GM18520 (cell line): ENCODE data around the gene ACTL7A.
"Not testable (repeated sequence)": the region's sequence is repeated elsewhere in the genome, so short reads cannot be mapped to it uniquely, and the experiment has no call there.

Experiments
- ATAC-seq: cut with Tn5 transposase; IDR thresholded peaks from one replicate; pipeline ENCODE4 v1.9.1; 2021; ENCODE audit not compliant: unreplicated experiment

Gene ACTL7A

DNA sequence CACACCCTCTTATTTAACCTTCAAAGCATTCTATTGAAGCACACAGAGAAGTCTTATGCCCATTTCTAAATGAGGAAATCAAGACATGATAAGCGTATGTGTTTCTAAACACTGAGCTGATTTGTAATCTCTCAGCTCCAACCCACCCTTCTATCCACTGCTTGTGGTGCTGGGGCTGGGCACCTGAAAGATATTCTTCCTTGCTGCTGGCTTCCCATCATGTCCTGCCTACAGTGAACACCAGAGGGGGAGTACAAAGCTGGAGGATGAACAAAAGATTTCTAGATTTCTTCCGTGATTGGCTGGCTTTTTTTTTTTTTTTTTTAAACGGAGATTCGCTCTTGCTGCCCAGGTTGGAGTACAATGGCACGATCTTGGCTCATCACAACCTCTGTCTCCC lies 14.4 kb downstream of the ACTL7A start:
- ATAC-seq = no peak

DNA sequence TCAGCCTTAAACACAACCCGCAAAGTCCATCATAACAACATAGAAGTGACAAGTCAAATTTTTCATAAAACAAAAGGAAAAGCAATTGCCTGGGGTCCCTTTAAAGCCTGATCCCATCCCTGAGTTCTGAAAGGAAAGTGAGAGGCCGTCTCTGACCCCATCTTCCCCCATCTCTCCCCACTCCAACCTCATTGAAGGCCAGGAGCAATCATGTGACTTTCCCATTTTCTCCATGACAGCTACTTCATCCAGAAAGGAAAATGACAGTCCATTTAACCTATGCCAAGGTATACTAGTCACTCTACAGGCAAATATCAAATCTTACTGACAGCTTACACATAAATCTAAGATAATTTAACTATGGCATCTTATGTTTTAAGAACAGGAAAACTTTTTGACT lies 15.5 kb downstream of the ACTL7A start:
- no peak for ATAC-seq

DNA sequence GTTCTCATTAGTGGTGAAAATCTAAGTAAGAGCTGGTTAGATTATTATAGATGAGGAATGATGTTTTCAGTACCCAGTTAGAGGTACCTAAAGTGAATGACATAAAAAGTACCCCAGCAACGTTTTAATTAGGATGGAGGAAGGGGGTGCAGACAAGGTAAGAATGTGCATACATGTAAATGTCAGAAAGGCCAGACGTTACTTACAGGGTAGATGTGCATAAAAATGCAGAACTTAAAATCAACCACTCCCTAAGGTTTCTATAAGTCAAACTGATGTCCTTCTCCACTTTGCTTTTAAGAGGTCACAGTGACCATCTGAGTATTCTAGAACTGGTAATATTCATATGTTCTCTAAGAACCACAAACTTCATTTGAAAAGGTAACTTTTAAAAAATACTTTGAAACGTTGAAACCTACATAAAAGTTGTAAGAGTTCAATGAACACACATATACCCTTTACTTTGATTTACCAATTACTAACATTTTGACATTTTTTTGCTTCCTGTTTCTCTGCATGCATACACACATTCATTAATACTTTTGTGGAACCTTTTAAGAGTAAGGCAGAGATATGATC lies 18.8 kb downstream of the ACTL7A start:
- ATAC-seq = no peak

DNA sequence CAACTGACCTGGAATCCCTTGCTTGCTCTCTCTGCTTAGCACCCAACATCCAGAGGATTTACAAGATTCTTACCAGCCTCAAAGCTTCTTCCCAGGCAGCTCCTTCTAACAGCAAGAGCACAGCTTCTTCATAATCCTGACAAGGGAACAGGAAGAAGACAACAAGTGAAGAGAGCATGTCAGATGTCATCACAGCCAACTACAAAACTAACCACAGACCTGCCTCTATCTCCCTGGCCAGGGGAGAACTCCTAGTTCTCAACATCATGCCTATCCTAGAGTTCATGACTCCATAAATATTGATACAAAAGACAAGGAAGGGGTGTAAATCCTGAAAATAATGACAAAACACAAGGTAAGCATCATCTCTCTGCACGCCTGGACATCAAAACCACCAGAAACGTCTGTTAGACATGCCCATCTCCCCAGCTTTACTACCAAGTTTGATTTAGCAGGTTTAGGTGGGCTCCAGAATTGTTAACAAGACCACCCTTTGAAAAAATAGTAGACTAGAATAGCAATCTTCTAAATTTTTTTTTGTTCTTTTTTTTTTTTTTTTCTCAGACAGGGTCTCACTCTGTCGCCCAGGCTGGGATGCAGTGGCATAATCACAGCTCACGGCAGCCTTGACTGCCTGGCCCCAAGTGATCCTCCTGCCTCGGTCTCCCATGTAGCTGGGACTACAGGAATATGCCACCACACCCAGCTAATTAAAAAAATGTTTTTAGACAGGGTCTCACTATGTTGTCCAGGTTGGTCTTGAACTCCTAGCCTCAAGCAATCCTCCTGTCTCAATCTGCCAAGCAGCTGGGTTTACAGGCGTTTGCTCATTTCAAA lies 20.2 kb downstream of the ACTL7A start:
- ATAC-seq = no peak

DNA sequence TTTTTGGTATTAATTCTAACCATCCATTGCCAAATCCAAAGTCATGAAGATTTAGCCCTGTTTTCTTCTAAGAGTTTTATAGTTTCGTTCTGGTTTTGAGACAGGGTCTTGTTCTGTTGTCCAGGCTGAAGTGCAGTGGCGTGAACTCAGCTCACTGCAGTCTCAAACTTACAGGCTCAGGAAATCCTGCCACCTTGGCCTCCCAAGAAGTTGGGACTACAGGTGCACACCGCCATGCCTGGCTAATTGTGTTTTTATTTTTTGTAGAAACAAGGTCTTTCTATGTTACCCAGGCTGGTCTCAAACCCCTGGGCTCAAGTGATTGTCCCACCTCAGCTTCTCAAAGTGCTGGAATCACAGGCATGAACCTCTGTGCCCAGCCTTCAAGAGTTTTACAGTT lies 21.0 kb downstream of the ACTL7A start:
- ATAC-seq = no peak

- ATAC-seq = no peak
These were observed 22.6 kb downstream of the ACTL7A start for GRCh38 chr9:108884701-108885100.

- peak; percentile 98 for ATAC-seq
These were observed 23.7 kb downstream of the ACTL7A start for GRCh38 chr9:108885643-108886348.

- not testable (repeated sequence) for ATAC-seq
These were observed 24.7 kb downstream of the ACTL7A start for GRCh38 chr9:108886594-108887271.

- ATAC-seq = no peak
These were observed 27.6 kb downstream of the ACTL7A start for GRCh38 chr9:108889649-108890067.

DNA sequence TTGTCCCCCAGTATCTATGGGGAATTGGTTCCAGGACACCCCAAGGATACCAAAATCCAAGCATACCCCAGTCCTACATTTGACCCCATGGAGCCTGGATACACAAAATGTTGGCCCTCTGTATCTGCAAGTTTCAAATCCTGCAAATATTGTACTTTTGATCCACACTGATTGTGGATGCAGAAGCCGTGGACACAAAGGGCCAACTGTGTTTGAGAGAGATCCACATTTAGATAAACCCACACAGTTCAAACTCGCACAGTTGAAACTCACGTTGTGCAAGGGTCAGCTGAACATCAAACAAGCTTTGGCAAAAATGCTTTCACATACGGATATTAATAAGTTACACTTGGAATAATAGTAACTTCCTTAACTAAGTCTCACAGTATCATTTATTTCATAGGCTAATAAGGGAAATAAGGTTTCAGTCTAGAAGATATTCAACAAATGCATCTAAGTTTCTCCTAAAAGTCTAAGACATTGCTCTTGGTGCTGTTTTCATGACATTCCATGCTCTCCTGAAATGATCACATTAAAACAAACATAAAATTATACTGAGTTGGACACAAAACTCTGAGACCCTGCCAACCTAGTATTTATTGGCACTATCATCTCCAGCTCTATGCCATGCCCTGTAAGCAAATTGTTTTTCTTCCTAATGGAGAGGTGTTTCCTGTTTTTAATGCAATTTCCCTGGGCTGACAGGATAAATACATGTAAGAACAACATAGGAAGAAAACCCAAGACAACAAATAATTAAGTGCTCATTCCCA lies 32.3 kb downstream of the ACTL7A start:
- no peak for ATAC-seq

- no peak for ATAC-seq
These were observed 35.4 kb downstream of the ACTL7A start for GRCh38 chr9:108897324-108898096.

DNA sequence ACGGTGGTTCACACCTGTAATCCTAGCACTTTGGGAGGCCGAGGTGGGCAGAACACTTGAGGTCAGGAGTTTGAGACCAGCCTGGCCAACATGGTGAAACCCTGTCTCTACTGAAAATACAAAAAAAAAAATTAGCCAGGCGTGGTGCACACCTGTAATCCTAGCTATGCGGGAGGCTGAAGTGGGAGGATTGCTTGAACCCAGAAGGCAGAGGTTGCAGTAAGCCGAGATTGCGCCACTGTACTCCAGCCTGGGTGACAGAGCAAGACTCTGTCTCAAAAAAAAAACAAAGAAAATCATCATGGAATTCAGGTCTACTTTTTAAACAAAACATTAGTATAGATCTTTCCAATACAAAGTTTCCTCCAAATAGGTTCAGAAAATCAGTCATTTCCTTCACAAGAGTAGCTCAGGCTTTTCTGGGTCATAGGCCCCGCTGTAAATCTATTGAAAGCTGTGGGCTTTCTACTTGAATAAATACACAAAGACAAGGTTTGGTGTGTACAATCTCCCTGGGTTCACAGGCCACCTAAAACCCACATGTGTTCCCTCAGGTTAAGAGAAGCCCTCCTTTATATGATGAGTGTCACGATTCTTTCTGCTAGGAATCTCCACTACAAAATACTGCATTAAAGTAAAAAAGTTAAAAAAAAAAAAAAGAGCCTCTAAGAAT lies 37.1 kb downstream of the ACTL7A start:
- ATAC-seq = not testable (repeated sequence)

GRCh38 chr9:108900176-108900575 lies 38.1 kb downstream of the ACTL7A start:
- no peak for ATAC-seq

- ATAC-seq = no peak
These were observed 41.5 kb downstream of the ACTL7A start for GRCh38 chr9:108903420-108904103.

- ATAC-seq = no peak
These were observed 42.1 kb downstream of the ACTL7A start for GRCh38 chr9:108904161-108904560.

DNA sequence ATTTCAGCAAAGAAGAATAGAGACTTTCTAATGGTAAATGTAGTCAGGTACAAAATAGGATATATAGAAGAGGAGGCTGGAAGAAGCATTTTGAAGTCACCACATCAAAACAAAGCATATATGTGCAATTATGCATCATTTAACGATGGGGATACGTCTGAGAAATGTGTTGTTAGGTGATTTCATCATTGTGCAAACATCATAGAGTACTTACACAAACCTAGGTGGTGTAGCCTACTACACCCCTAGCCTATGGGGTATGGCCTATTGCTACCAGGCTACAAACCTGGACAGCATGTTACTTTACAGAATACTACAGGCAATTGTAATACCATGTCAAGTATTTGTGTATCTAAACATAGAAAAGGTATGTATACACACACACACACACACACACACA lies 43.4 kb downstream of the ACTL7A start:
- no peak for ATAC-seq

DNA sequence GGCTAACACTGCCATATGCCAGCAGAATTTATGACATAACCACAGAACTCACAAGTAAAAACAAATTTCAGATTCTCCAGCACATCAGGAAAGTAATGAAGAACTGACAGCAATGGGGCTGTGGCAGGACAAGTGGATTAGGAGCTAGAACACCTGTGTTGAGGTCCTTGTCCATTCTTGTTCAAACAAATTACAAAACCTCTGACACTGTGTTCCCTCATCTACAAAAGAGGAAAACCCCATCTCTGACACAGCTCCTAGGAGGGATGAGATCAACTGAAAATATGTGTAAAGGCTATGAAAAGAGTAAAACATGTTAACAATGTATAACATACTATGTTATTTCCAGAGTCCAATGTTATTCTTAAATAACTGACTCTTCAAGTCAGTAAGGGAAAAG lies 48.3 kb downstream of the ACTL7A start:
- no peak for ATAC-seq

DNA sequence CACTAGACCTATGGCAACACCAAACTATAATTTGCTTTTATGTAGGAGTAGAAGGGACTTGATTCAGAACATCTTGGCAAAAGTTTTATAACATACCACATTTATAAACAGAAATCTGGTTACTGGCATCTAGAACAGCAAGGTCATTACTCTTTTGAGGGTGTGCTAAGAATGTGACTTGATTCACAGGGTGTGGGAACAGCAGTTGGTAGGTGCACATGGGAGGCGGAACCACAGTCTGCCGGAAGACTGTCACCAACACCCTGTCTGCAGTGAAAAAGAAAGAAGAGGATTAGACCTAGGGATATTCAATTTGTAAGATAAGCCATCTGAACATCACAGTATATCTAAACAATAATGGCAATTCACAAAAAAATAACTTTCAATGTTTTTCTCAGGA lies 48.8 kb downstream of the ACTL7A start:
- ATAC-seq = no peak

GRCh38 chr9:108911820-108912219 lies 49.8 kb downstream of the ACTL7A start:
- no peak for ATAC-seq
